Activated gamma-delta T cell (primary cell): ENCODE measurements around the gene SCYGR8.
"Not testable (repeated sequence)": the region's sequence is repeated elsewhere in the genome, so short reads cannot be mapped to it uniquely, and the experiment has no call there.

Experiments
- DNase-seq: peaks from one replicate; lab custom pipeline; 2025; lab: John Stamatoyannopoulos, UW
- total RNA-seq, 2 donors: gene quantifications; one replicate each; lab custom pipeline; 2026; lab: John Stamatoyannopoulos, UW

The SCYGR8 gene
- total RNA-seq: 0 reads per million in 2 donors

DNA sequence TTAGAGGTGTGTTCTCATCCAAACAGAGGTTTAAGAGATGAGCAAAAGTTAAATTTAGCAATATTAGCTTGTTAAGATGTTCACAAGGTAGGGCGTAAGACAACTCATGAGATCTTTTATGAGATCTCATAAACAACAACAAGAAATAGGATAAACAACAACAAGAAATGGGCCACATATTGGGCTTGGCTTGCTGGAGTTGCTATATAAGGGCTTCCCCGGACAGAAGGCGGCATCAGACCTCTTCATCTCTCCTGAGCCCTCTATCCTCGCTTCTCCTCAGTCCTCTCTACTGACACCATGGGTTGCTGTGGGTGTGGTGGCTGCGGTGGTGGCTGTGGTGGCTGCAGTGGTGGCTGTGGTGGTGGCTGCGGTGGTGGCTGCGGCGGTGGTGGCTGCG lies at the start of gene SCYGR8:
SCYGR8 (plus strand) TSS at position 301 of the 400 bp plus-strand sequence; CDS start at position 301, 0 bp downstream.
- no peak for DNase-seq

GRCh38 chr2:227696990-227697679 lies 48.6 kb upstream of the SCYGR8 start:
- DNase-seq: no peak

DNA sequence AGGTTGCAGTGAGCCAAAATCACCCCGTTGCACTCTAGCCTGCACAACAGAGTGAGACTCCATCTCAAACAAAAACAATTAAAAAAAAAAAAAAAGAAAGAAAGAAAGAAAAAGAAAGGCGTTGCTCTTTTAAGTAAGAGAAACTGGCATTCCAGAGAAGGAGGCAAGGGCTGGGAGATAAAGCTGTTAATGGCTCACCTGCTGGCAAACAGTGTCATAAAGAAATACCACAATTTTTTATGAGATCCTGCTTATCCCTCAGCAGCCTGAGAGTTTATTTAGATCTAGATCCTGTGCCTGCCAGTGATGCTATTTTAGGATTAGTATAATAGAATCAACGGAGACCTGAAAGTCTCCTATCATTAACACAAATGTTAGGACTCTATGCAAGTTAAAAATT lies 44.1 kb upstream of the SCYGR8 start:
- no peak for DNase-seq

GRCh38 chr2:227703280-227703732 lies 42.4 kb upstream of the SCYGR8 start:
- no peak for DNase-seq

- no peak for DNase-seq
Measured at GRCh38 chr2:227703961-227704360, 41.7 kb upstream of the SCYGR8 start.

- no peak for DNase-seq
Measured at GRCh38 chr2:227706859-227707258, 38.8 kb upstream of the SCYGR8 start.

- no peak for DNase-seq
Measured at GRCh38 chr2:227707390-227707789, 38.3 kb upstream of the SCYGR8 start.

DNA sequence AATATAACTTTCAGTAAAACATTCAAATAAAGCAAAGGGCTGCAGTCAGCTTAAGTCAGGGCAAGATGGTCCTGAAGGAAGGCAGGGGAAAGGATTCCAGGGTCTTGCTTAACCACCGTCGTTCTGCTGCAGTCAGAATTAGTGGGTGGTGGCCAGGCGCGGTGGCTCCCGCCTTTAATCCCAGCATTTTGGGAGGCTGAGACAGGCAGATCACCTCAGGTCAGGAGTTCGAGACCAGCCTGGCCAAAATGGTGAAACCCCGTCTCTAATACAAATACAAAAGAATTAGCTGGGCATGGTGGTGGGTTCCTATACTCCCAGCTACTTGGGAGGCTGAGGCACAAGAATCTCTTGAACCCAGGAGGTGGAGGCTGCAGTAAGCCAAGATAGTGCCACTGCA lies 34.7 kb upstream of the SCYGR8 start:
- no peak for DNase-seq

DNA sequence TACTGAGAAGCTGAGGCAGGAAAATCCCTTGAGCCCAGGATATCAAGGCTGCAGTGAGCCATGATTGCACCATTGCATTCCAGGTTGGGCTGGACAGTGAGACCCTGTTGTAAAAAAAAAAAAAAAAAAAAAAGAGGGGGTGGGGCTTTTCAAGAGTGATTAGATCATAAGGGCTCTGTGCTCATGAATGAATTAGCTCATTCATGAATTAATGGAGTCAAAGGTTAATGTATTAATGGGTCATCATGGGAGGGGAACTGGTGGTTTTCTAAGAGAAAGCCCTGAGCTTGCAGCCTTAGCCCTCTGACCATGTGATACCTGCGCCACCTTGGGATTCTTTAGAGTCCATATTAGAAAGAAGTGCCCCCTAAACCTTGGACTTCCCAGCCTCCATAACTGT lies 32.4 kb upstream of the SCYGR8 start:
- no peak for DNase-seq

DNA sequence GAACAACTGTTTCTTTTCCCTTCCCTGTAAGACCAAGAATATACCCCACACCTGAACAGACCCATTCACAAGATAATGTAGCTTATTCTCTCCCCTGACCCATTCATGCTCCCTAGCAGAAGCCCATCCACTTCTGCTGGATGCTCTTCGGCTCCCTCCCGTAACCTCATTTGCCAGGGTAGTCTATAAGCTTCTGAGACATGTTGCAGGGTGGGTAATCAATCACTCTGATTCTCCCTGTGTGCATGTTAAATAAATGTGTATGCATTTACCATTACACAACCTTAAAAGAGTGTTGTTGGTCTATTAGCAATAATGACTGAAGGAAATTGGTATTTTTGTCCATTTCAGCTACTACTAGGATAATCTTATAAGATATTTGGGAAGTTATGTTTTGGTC lies 29.2 kb upstream of the SCYGR8 start:
- no peak for DNase-seq

DNA sequence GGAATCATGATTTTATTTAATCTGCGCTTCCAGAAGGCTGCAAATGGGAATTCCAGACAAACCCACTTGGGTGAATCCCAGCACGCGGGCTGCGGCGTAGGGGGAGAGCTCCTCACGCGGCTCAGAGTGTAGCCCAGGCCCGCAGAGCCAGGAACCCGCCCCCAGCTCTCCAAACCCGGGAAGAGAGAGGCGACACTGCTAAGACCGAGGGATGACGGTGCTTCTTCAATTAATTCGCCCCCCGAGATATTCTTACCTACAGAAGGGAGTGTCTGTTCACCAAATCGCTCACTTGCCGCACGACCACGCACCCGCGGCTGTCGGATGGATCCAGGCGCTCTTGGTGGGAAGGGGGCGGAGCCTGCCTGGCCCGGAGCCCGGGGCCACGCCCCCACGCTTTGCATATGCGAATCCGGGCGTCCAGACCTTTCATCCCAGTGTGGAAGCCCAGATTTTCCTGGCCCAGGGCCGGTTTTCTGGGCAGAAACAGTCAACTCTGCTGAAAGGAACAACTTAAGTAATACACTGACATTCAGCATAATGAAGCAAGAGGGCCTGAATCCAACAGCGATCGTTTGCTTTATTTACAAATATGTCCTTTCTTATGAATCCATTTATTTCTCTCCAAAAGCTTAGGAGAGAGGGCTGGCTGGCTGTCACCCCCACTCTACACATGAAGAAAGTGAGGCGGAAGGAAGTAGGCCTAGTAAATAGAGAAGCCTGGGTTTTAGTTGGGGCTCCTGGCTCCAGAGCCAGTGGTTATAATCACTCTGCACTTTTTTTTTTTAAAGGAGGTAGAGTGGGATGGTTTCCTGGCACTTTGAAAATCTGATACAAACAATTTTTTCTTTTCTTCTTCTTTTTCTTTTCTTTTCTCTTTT lies 27.8 kb upstream of the SCYGR8 start, which contains the start of gene SLC19A3:
SLC19A3 (minus strand) TSS at position 342 of the 881 bp plus-strand sequence. CDS start 15,710 bp downstream, outside the sequence.
- no peak for DNase-seq

DNA sequence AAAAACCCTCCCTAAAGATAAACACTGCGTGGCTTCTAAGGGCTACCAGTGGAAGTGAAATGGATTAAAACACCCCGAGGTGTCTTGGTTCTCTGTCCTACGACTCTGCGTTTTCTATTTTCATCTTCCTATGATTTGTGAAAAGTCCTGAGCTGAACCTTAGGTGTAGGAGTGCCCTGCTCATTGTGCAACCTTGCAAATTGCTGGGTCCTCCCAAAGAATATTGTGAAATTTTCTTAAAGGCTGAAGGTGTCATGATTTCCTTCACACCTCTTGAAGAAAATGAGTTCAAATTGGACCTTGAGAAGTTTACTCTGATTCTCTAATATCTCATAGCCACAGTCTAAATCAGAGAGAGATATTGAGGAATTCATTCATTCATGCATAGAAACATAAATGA lies 26.1 kb upstream of the SCYGR8 start:
- no peak for DNase-seq

- no peak for DNase-seq
Measured at GRCh38 chr2:227720680-227721079, 25.0 kb upstream of the SCYGR8 start.

GRCh38 chr2:227722821-227723220 lies 22.9 kb upstream of the SCYGR8 start:
- DNase-seq: not testable (repeated sequence)

DNA sequence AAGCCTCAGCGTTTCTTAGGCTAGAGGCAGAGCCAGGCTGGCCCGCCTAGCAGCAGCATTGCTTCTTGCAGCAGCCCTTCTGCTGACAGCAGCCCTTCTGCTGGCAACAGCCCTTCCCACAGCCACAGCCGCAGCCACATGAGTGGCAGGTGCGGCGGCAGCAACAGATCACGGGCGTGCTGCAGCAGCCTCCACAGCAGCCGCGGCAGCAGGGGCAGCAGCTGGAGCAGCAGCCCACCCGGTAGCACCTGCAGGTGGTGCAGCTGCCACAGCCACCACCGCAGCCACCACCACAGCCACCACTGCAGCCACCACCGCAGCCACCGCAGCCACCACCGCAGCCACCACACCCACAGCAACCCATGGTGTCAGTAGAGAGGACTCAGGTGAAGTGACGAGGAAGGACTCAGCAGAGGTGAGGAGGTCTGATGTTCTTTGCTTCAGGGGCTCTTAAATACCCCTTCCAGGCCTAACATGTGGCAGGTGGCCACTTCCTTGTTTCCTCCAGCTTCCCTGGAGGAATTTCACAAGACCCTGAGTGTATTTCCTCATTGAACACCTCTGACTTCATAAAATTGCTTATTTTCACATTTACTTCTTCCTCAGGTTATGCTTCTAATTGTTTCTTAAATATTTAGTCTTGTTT lies 21.2 kb upstream of the SCYGR8 start, which contains the start of gene SCYGR6:
SCYGR6 (minus strand) TSS at position 364 of the 646 bp plus-strand sequence; CDS start at position 364, 0 bp downstream.
- DNase-seq: no peak

- DNase-seq: no peak
Measured at GRCh38 chr2:227728035-227728434, 17.7 kb upstream of the SCYGR8 start, which contains the start of gene SCYGR7. Gene SCYGR7, plus strand, starts transcription at chr2:227728335. Its CDS starts 0 bp downstream, at chr2:227728335.

DNA sequence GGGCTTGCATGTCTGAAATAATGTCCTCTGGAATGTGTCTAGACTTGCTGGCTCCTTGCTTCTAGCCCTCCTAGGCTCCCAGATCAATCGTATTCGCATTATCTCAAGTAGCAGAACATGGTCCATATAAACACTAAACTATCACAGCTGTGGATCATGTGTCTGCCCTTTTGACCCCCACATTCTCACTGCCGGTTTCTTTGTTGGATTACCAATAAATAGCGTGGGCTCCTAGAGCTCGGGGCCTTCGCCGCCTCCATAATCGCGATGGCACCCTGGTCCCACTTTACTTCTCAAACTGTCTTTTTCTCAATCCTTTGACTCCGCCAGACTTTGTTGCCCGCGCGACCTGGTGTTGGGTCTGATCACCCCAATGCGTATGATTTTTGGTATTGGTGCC lies 6.3 kb upstream of the SCYGR8 start:
- DNase-seq: no peak

- not testable (repeated sequence) for DNase-seq
Measured at GRCh38 chr2:227740705-227741104, 5.0 kb upstream of the SCYGR8 start.

DNA sequence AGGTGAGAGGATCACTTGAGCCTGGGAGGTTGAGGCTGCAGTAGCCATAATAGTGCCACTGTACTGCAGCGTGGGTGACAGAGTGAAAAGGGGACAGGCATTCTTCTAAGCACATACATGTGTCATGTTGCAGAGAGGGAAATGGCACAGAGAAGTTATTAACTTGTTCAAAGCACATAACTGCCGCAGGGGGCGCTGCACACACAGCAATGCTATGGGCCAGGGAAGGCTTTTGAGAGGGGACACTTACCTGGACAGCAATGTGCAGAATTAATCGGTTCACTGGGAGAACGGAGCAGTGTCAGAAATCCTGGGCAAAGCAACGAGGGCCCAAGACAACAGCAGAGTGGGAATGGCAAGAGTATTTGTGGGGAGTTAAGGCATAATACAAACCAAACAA lies 2.4 kb downstream of the SCYGR8 start:
- no peak for DNase-seq

DNA sequence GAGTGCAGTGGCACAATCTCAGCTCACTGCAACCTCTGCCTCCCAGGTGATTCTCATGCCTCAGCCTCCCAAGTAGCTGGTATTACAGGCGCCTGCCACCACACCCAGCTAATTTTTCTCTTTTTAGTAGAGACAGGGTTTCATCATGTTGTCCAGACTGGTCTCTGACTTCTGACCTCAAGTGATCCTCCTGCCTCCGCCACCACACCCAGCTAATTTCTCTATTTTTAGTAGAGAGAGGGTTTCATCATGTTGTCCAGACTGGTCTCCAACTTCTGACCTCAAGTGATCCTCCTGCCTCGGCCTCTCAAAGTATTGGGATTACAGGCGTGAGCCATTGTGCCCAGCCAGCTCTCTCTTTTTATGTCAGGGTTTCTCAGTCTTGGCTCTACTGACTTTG lies 10.6 kb downstream of the SCYGR8 start:
- not testable (repeated sequence) for DNase-seq

- no peak for DNase-seq
Measured at GRCh38 chr2:227759411-227760118, 13.9 kb downstream of the SCYGR8 start.
